Measurements from ENCODE around the gene MEGF6. TPM values are rescaled to one million over a fixed set of nuclear protein-coding genes. Genes with fewer than 3 reads are reported as not detected.

Gene MEGF6
- total RNA-seq, 2 experiments from 2014 or later: 2.0 to 2.5 TPM

- ChIA-PET POLR2A (no interaction called here), CTCF (interaction anchor here (0.9 to 4.2 kb wide), 4 partner anchors 9 to 138 kb away, joined by 3 to 19 read pairs (median 7); no protein-coding TSS in a partner anchor)
- Mint-ChIP-seq H3K4me1 (ENCODE audit: low read depth) (peaks cover 11% of the 10 kb centered on the region), H3K4me3 (no peak overlapping the region), H3K27me3 (no peaks in the 10 kb centered on the region), H3K27ac (no peak overlapping the region), H3K9me3 (no peaks in the 10 kb centered on the region), H3K36me3 (ENCODE audit: low read depth) (peaks cover 7% of the 10 kb centered on the region)
- intact Hi-C loops (cut with micrococcal nuclease): no loop called here
- ATAC-seq (no peak), DNase-seq (no peak)
- TF ChIP-seq CTCF (IDR thresholded peaks at IDR 0.05): no peak
Observed at GRCh38 chr1:3628445-3628844, 17.1 kb upstream of the MEGF6 start.

- Mint-ChIP-seq H3K4me3 (no peak overlapping the region), H3K27ac (no peak overlapping the region), H3K4me1 (ENCODE audit: low read depth) (peaks cover 18% of the 10 kb centered on the region), H3K36me3 (ENCODE audit: low read depth) (no peaks in the 10 kb centered on the region), H3K27me3 (no peaks in the 10 kb centered on the region), H3K9me3 (no peaks in the 10 kb centered on the region)
- CTCF ChIA-PET: interaction anchor here (0.9 to 4.2 kb wide), 4 partner anchors 8 to 137 kb away, joined by 3 to 19 read pairs (median 7); no protein-coding TSS in a partner anchor
- ATAC-seq: no peak
- intact Hi-C loops (cut with micrococcal nuclease): no loop called here
- no peak for TF ChIP-seq CTCF (IDR thresholded peaks at IDR 0.05)
- POLR2A ChIA-PET: no interaction called here
- DNase-seq: no peak
Observed at GRCh38 chr1:3627515-3628253, 16.4 kb upstream of the MEGF6 start.

GRCh38 chr1:3626025-3626424 is 14.7 kb upstream of the MEGF6 start:
- ATAC-seq: no peak
- Mint-ChIP-seq H3K9me3 (no peaks in the 10 kb centered on the region), H3K4me3 (peak overlapping the region; percentile 85), H3K36me3 (ENCODE audit: low read depth) (no peaks in the 10 kb centered on the region), H3K27me3 (no peaks in the 10 kb centered on the region), H3K4me1 (ENCODE audit: low read depth) (peaks cover 18% of the 10 kb centered on the region), H3K27ac (peak overlapping the region; percentile 16)
- intact Hi-C loops (cut with micrococcal nuclease): no loop called here
- no peak for TF ChIP-seq CTCF (IDR thresholded peaks at IDR 0.05)
- POLR2A ChIA-PET: no interaction called here
- CTCF ChIA-PET: interaction anchor here (0.9 to 1.7 kb wide), 7 partner anchors 9 to 173 kb away, joined by 3 to 5 read pairs (median 4); partner anchors contain the start of gene WRAP73
- no peak for DNase-seq

GRCh38 chr1:3625151-3625907 is 14.0 kb upstream of the MEGF6 start:
- CTCF ChIA-PET: interaction anchor here (1.2 to 1.7 kb wide), 4 partner anchors 25 to 172 kb away, joined by 3 to 5 read pairs (median 4); partner anchors contain the start of gene WRAP73
- intact Hi-C loops (cut with micrococcal nuclease): no loop called here
- H3K4me1 Mint-ChIP-seq (ENCODE audit: low read depth): peaks cover 21% of the 10 kb centered on the region
- peak overlapping the region; percentile 16 for H3K27ac Mint-ChIP-seq
- H3K36me3 Mint-ChIP-seq (ENCODE audit: low read depth): no peaks in the 10 kb centered on the region
- no peak for TF ChIP-seq CTCF (IDR thresholded peaks at IDR 0.05)
- no peaks in the 10 kb centered on the region for H3K9me3 Mint-ChIP-seq
- peak; percentile 37 for DNase-seq
- POLR2A ChIA-PET: no interaction called here
- peak overlapping the region; percentile 85 for H3K4me3 Mint-ChIP-seq
- no peaks in the 10 kb centered on the region for H3K27me3 Mint-ChIP-seq
- ATAC-seq: peak; percentile 6

All from activated CD8-positive, alpha-beta T cell treated with anti-CD3 and anti-CD28 coated beads for 36 hours (primary cell).